PC-3 (cell line): ENCODE data around the gene TBXT.

Source experiments
- EZH2phosphoT487 ChIP-seq: fragments of 300-600 bp; sonication (generic); IDR thresholded peaks from 2 replicates; pipeline ENCODE4 v1.6.1; 2018; ENCODE audit warnings: mild to moderate bottlenecking, antibody characterized with exemption, low read length, borderline replicate concordance
- TF ChIP-seq, protein P1 (sequence below): fragments of 300-600 bp; sonication (generic); conservative IDR thresholded peaks from 2 replicates; pipeline ENCODE4 v1.5.1; 2017; ENCODE audit warnings: antibody characterized with exemption, low read depth, mild to moderate bottlenecking, low read length

DNA sequence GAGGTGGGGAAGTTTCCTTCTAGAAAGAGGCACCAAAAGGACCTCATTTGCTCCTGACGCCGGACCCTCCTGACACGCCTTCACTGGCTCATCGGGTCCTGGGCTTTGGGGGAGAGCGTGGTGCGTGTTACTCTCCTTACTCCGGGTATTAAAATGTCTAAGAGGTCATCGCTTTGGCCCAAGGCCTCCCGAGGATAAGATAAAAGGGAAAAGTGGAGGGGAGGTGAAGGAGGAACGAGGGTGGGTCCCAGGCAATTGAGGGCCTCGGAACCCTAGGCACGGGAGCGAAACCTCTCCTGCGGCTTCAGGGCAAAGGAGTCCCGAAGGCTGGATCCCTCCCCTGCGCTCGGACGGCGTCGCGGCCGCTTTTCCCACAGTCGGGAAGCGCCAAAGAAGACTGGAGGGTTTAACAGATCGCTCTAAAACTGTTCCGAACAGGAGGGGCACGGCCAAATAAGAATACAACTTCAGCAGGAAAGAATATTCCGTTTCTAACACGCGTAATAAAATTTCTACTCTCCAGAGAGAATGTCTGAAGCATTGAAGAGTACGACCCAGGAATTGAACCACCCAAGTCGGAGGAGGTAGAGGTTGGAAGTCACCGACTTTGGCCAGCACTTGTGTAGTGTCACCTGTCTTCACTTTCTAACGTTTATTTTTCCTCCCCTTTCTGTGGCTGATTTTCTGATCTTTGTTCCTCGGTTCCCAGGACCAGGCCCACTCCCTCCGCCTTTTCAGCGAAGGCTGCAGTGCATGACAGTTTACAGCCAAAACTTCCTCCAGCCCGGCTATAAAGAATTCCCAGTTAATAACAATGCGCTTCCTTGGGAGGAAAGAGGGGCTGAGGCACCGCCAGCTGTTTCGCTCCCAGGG is 2.1 kb upstream of the TBXT start:
- TF ChIP-seq, protein P1, sequence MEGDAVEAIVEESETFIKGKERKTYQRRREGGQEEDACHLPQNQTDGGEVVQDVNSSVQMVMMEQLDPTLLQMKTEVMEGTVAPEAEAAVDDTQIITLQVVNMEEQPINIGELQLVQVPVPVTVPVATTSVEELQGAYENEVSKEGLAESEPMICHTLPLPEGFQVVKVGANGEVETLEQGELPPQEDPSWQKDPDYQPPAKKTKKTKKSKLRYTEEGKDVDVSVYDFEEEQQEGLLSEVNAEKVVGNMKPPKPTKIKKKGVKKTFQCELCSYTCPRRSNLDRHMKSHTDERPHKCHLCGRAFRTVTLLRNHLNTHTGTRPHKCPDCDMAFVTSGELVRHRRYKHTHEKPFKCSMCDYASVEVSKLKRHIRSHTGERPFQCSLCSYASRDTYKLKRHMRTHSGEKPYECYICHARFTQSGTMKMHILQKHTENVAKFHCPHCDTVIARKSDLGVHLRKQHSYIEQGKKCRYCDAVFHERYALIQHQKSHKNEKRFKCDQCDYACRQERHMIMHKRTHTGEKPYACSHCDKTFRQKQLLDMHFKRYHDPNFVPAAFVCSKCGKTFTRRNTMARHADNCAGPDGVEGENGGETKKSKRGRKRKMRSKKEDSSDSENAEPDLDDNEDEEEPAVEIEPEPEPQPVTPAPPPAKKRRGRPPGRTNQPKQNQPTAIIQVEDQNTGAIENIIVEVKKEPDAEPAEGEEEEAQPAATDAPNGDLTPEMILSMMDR: no peak
- TF ChIP-seq EZH2phosphoT487: no peak
